Mucosa of rectum (tissue), 2 donors: Measurements from ENCODE around the gene ABR.
A peak's percentile ranks its signal among the peaks of the same experiment; 100 is the strongest.

Source experiments
- H3K27ac ChIP-seq, 2 donors: one replicate each; pipeline ENCODE4 v1.7.0; 2013; ENCODE audit warnings: inconsistent platforms in 2 of 2, low read depth in 2 of 2, low read length in 2 of 2
- H3K27me3 ChIP-seq, 2 donors: one replicate each; pipeline ENCODE4 v1.7.0; 2013; ENCODE audit warnings: low read length in 2 of 2; ENCODE audit not compliant: control insufficient read depth in 2 of 2, insufficient read depth in 2 of 2
- H3K36me3 ChIP-seq, 2 donors: one replicate each; pipeline ENCODE4 v1.7.0; 2013; ENCODE audit warnings: low read length in 2 of 2; ENCODE audit not compliant: control insufficient read depth in 2 of 2, insufficient read depth in 2 of 2
- H3K4me1 ChIP-seq, 2 donors: one replicate each; pipeline ENCODE4 v1.7.0; 2013; ENCODE audit warnings: low read length in 2 of 2, mild to moderate bottlenecking in 1 of 2; ENCODE audit not compliant: control insufficient read depth in 2 of 2, insufficient read depth in 2 of 2
- H3K4me3 ChIP-seq, 2 donors: one replicate each; pipeline ENCODE4 v1.7.0; 2013; ENCODE audit warnings: low read length in 2 of 2
- H3K9ac ChIP-seq, 2 donors: one replicate each; pipeline ENCODE4 v1.7.0; 2013; ENCODE audit warnings: low read length in 2 of 2, low read depth in 1 of 2, mild to moderate bottlenecking in 1 of 2
- H3K9me3 ChIP-seq, 2 donors: one replicate each; pipeline ENCODE4 v1.7.0; 2013; ENCODE audit warnings: low read length in 2 of 2; ENCODE audit not compliant: control insufficient read depth in 2 of 2
- donor health status: healthy.
- donor health status: Normal muscosa, but diverticular disease.

ABR gene

GRCh38 chr17:1221209-1221608 is 41.4 kb upstream of the ABR start:
- H3K9me3 ChIP-seq = no peaks in the 10 kb centered on the region
- no peak overlapping the region for H3K9ac ChIP-seq
- H3K27ac ChIP-seq = no peak overlapping the region
- peaks cover 2% of the 10 kb centered on the region in 2 donors for H3K36me3 ChIP-seq
- peaks cover 0 to 19% of the 10 kb centered on the region in 2 donors for H3K4me1 ChIP-seq
- H3K27me3 ChIP-seq = no peaks in the 10 kb centered on the region
- H3K4me3 ChIP-seq = no peak overlapping the region

- Histone ChIP-seq H3K4me1 (peaks cover 0 to 19% of the 10 kb centered on the region in 2 donors), H3K36me3 (no peaks in the 10 kb centered on the region), H3K9ac (no peak overlapping the region), H3K4me3 (no peak overlapping the region), H3K27ac (no peak overlapping the region), H3K27me3 (no peaks in the 10 kb centered on the region), H3K9me3 (no peaks in the 10 kb centered on the region)
Measured at GRCh38 chr17:1220346-1220745, 40.6 kb upstream of the ABR start.

DNA sequence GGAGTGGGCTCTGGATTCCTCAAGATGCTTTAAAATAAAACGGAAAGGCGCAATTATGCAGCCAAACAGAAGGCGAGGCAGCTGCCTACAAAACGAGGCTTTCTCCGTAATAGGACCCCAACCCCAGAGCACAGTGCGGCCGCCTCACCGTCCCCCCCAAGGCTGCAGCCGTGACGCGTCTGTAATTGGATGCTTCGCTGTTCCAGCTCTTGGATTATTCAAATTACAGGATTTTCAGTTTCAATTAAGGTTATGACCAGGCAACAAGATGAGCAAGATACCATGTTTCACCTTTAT is 37.3 kb upstream of the ABR start:
- no peaks in the 10 kb centered on the region for H3K36me3 ChIP-seq
- H3K9me3 ChIP-seq = no peaks in the 10 kb centered on the region
- peaks cover 8 to 22% of the 10 kb centered on the region in 2 donors for H3K4me1 ChIP-seq
- H3K4me3 ChIP-seq = no peak overlapping the region
- H3K9ac ChIP-seq = no peak overlapping the region
- no peaks in the 10 kb centered on the region for H3K27me3 ChIP-seq
- H3K27ac ChIP-seq = no peak overlapping the region

- Histone ChIP-seq H3K36me3 (no peaks in the 10 kb centered on the region), H3K9ac (no peak overlapping the region), H3K27me3 (no peaks in the 10 kb centered on the region), H3K9me3 (no peaks in the 10 kb centered on the region), H3K27ac (no peak overlapping the region), H3K4me1 (peaks cover 9 to 24% of the 10 kb centered on the region in 2 donors), H3K4me3 (no peak overlapping the region)
Measured at GRCh38 chr17:1216217-1217088, 36.7 kb upstream of the ABR start.

DNA sequence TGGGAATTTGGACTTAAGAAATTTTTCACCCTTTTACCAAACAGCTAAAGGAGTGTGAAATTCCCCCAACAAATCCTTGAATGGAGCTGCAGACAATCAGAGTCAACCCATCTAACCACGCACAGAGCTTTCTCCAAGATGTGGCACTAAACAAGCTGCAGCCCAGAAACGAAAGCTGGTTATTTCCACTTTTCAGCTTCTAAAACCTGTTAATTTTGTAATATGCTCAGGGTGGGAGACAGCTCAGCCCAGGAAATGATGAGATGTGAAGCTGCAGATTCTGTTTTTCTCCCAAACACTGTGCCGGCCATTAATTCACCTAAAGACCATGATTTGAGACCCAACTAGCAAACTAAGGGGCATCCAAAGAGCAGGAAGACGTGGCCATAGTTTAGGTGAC is 33.2 kb upstream of the ABR start:
- Histone ChIP-seq H3K36me3 (no peaks in the 10 kb centered on the region), H3K9me3 (no peaks in the 10 kb centered on the region), H3K9ac (no peak overlapping the region), H3K27ac (peak overlapping the region; percentile 31 to 38), H3K27me3 (no peaks in the 10 kb centered on the region), H3K4me1 (peaks cover 32 to 41% of the 10 kb centered on the region in 2 donors), H3K4me3 (no peak overlapping the region)

- Histone ChIP-seq H3K36me3 (no peaks in the 10 kb centered on the region), H3K4me3 (no peak overlapping the region), H3K9ac (no peak overlapping the region), H3K9me3 (no peaks in the 10 kb centered on the region), H3K4me1 (peaks cover 32 to 41% of the 10 kb centered on the region in 2 donors), H3K27ac (no peak overlapping the region), H3K27me3 (no peaks in the 10 kb centered on the region)
Measured at GRCh38 chr17:1211287-1211686, 31.5 kb upstream of the ABR start.

GRCh38 chr17:1208966-1209365 is 29.2 kb upstream of the ABR start:
- H3K36me3 ChIP-seq = no peaks in the 10 kb centered on the region
- peaks cover 32 to 41% of the 10 kb centered on the region in 2 donors for H3K4me1 ChIP-seq
- no peak overlapping the region for H3K9ac ChIP-seq
- peak overlapping the region; percentile 55 to 80 for H3K27ac ChIP-seq
- peak overlapping the region in 1 of 2 donors; percentile 37 for H3K4me3 ChIP-seq
- H3K9me3 ChIP-seq = no peaks in the 10 kb centered on the region
- H3K27me3 ChIP-seq = no peaks in the 10 kb centered on the region

DNA sequence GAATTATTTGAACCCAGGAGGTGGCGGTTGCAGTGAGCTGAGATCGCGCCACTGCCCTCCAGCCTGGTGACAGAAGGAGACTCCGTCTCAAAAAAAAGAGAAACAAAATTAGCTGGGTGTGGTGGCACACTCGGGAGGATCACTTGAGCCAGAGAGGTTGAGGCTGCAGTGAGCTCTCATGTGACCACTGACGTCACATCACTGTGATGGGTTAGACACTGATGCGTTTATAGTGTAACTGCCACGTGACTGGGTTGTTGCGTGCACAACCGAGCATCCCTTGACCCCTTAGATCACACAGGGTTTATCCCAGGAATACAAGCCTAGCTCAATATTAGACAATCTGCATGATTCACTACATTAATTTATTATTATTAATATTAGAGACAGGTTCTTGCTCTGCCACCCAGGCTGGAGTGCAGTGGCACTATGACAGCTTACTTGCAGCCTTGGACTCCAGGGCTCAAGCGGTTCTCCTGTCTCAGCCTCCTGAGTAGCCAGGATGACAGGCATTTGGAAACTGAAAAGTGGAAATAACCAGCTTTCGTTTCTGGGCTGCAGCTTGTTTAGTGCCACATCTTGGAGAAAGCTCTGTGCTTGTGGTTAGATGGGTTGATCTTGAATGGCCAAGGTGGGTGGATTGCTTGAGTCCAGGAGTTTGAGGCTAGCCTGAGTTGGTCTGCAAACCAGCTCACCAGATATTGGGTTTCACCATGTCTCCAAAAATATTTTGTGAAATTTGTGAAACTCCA is 26.4 kb upstream of the ABR start:
- Histone ChIP-seq H3K36me3 (no peaks in the 10 kb centered on the region), H3K4me3 (no peak overlapping the region), H3K9me3 (no peaks in the 10 kb centered on the region), H3K27me3 (no peaks in the 10 kb centered on the region), H3K9ac (no peak overlapping the region), H3K27ac (no peak overlapping the region), H3K4me1 (peaks cover 21 to 24% of the 10 kb centered on the region in 2 donors)

DNA sequence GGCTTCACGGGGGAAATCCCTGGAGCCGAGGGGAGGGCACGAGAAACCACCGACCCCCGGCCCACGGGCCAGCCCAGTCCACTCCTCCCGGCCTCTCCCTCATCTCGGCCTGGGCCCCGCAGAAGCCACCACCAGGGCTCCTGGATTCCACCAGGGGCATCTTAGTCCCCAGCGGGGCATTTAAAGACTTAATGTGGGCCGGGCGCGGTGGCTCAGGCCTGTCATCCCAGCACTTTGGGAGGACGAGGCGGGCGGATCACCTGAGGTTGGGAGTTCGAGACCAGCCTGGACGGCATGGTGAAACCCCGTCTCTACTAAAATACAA is 24.1 kb upstream of the ABR start:
- Histone ChIP-seq H3K27me3 (no peaks in the 10 kb centered on the region), H3K36me3 (no peaks in the 10 kb centered on the region), H3K9me3 (no peaks in the 10 kb centered on the region), H3K9ac (peak overlapping the region; percentile 32 to 51), H3K27ac (peak overlapping the region; percentile 37 to 43), H3K4me3 (peak overlapping the region; percentile 52), H3K4me1 (peaks cover 7 to 8% of the 10 kb centered on the region in 2 donors)

DNA sequence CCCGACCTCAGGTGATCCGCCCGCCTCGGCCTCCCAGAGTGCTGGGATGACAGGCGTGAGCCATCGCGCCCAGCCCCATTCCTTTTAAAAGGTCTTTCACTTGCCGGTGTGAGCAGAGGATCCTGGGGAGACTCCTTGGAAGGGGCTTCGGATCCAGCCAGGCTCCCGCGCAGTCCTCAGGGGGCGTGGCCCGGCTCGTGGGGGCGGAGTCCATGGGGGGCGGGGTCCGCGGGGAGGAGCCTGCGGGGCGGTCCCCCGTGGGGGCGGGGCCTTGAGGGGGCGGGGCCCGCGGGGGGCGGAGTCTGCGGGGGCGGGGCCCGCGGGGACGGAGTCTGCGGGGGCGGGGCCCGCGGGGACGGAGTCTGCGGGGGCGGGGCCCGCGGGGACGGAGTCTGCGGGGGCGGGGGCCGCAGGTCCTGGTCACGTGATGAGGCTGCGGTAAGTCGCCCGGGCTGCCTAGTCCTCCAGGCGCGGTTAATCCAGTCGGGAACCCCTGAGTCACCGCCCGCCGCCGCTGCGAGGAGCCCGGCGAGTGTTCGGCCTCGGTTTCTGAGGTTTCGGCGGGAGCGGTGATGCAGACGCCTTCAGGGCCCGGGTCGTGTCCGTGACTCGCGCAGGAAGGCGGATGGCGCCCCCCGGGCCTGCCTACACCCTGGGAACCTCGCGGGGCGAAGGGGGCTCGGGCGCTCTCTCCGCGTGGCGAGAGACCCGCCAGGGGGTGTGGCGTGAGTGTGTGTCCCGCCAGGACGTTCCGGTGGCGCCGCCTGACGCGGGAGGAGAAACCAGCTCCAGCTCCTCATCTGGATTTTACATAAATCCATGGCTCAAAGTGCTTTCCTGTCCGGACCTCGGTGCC is 23.6 kb upstream of the ABR start:
- Histone ChIP-seq H3K9ac (peak overlapping the region; percentile 32 to 51), H3K27me3 (no peaks in the 10 kb centered on the region), H3K4me3 (peak overlapping the region; percentile 52), H3K4me1 (peaks cover 3 to 6% of the 10 kb centered on the region in 2 donors), H3K27ac (peak overlapping the region; percentile 37 to 43), H3K9me3 (no peaks in the 10 kb centered on the region), H3K36me3 (no peaks in the 10 kb centered on the region)
